ENCODE measurements around the gene B4GALT7. TPM values are rescaled to one million over a fixed set of nuclear protein-coding genes. Genes with fewer than 3 reads are reported as not detected.
A peak's percentile ranks its signal among the peaks of the same experiment; 100 is the strongest.
"Not testable (repeated sequence)": the region's sequence is repeated elsewhere in the genome, so short reads cannot be mapped to it uniquely, and the experiment has no call there.

Gene B4GALT7
- total RNA-seq, 6 donors from 2014 or later = 17.2 to 30.4 (median 23.0) TPM

- ATAC-seq (ENCODE audit: low FRiP score in 2 of 2) = no peak
- no peaks in the 10 kb centered on the region for H3K27me3 ChIP-seq
- no peaks in the 10 kb centered on the region for H3K9me3 ChIP-seq
- 72 to 83% methylated on average over 2 of the region's 2 CpGs for WGBS, 2 donors
- TF ChIP-seq POLR2AphosphoS5 (IDR thresholded peaks at IDR 0.05) (no peak), POLR2A (IDR thresholded peaks at IDR 0.05) (no peak), EP300 (IDR thresholded peaks at IDR 0.05) (no peak), CTCF (IDR thresholded peaks at IDR 0.05) (no peak)
- no peaks in the 10 kb centered on the region for H3K4me1 ChIP-seq
- no peak overlapping the region for H3K4me3 ChIP-seq
- DNase-seq = no peak
- no peak overlapping the region for H3K27ac ChIP-seq
- H3K36me3 ChIP-seq = peaks cover 9 to 69% (median 28%) of the 10 kb centered on the region in 4 donors
These were observed 20.6 kb downstream of the B4GALT7 start for GRCh38 chr5:177620560-177620959.

- H3K36me3 ChIP-seq = peaks cover 0 to 58% (median 17%) of the 10 kb centered on the region in 4 donors
- H3K4me3 ChIP-seq; H3K9me3 ChIP-seq; ATAC-seq (ENCODE audit: low FRiP score in 2 of 2); H3K27me3 ChIP-seq; DNase-seq; H3K27ac ChIP-seq; H3K4me1 ChIP-seq: not testable (repeated sequence)
- WGBS, 2 donors = 95 to 100% methylated on average over 10 of the region's 10 CpGs
These were observed 24.2 kb downstream of the B4GALT7 start for GRCh38 chr5:177624172-177624571.

GRCh38 chr5:177630186-177630585 lies 30.3 kb downstream of the B4GALT7 start:
- not testable (repeated sequence) for DNase-seq; H3K27ac ChIP-seq; H3K4me3 ChIP-seq; ATAC-seq (ENCODE audit: low FRiP score in 2 of 2); H3K9me3 ChIP-seq; H3K27me3 ChIP-seq; H3K4me1 ChIP-seq
- peaks cover 0 to 18% (median 1%) of the 10 kb centered on the region in 4 donors for H3K36me3 ChIP-seq

GRCh38 chr5:177634912-177635311 lies 35.0 kb downstream of the B4GALT7 start:
- H3K36me3 ChIP-seq; DNase-seq; H3K27me3 ChIP-seq; H3K4me3 ChIP-seq; H3K9me3 ChIP-seq; H3K27ac ChIP-seq; H3K4me1 ChIP-seq; ATAC-seq (ENCODE audit: low FRiP score in 2 of 2): not testable (repeated sequence)
- 95% methylated on average over 3 of the region's 3 CpGs for WGBS, 2 donors

GRCh38 chr5:177645462-177645861 lies 45.5 kb downstream of the B4GALT7 start:
- not testable (repeated sequence) for H3K27ac ChIP-seq; H3K27me3 ChIP-seq; H3K4me3 ChIP-seq; DNase-seq; H3K36me3 ChIP-seq; ATAC-seq (ENCODE audit: low FRiP score in 2 of 2); H3K9me3 ChIP-seq; H3K4me1 ChIP-seq
- WGBS, 2 donors = no CpG with 5 or more reads among the region's 1 CpG

- not testable (repeated sequence) for ATAC-seq (ENCODE audit: low FRiP score in 2 of 2); H3K36me3 ChIP-seq; H3K9me3 ChIP-seq; H3K4me3 ChIP-seq; H3K4me1 ChIP-seq; DNase-seq; H3K27me3 ChIP-seq; H3K27ac ChIP-seq
- WGBS, 2 donors = 93 to 98% methylated on average over 2 of the region's 2 CpGs
These were observed 51.3 kb downstream of the B4GALT7 start for GRCh38 chr5:177651235-177651634.

- ATAC-seq (ENCODE audit: low FRiP score in 2 of 2) = peak in 1 of 2 donors; percentile 60
- 15 to 37% methylated on average over 2 of the region's 2 CpGs for WGBS, 2 donors
- H3K4me1 ChIP-seq = not testable (repeated sequence)
These were observed 57.9 kb downstream of the B4GALT7 start for GRCh38 chr5:177657846-177658245.

GRCh38 chr5:177658542-177658941 lies 58.6 kb downstream of the B4GALT7 start:
- H3K9me3 ChIP-seq; H3K27ac ChIP-seq; ATAC-seq (ENCODE audit: low FRiP score in 2 of 2); H3K27me3 ChIP-seq; H3K4me3 ChIP-seq; DNase-seq; H3K36me3 ChIP-seq; H3K4me1 ChIP-seq: not testable (repeated sequence)
- 79% methylated on average over 3 of the region's 3 CpGs for WGBS, 2 donors

More at GRCh38 chr5:177657846-177658245, 57.9 kb downstream of the B4GALT7 start:
- not testable (repeated sequence) for H3K4me3 ChIP-seq, DNase-seq, H3K27me3 ChIP-seq, H3K36me3 ChIP-seq, H3K9me3 ChIP-seq, H3K27ac ChIP-seq

Other genes with a start within 250 kb of the B4GALT7 start
- 100 to 1,000 TPM; 134 to 263 (median 177) TPM for gene LMAN2, start 248.5 kb upstream of the B4GALT7 start, total RNA-seq
- 10 to 100 TPM; 11.9 to 39.1 (median 26.6) TPM for gene RGS14, start 242.2 kb upstream of the B4GALT7 start, total RNA-seq
- not detected for gene SLC34A1, start 215.7 kb upstream of the B4GALT7 start, total RNA-seq
- not detected for gene PFN3, start 199.5 kb upstream of the B4GALT7 start, total RNA-seq
- gene F12, start 190.6 kb upstream of the B4GALT7 start, total RNA-seq = 1 to 10 TPM in 4 of 6 donors, under 1 TPM in 1, not detected in 1; 0.91 to 7.8 (median 2.1) TPM
- gene GRK6, start 173.5 kb upstream of the B4GALT7 start, total RNA-seq = 10 to 100 TPM; 26.8 to 85.9 (median 56.6) TPM
- gene PRR7, start 153.3 kb upstream of the B4GALT7 start, total RNA-seq = 1 to 10 TPM; 1.6 to 9.2 (median 3.4) TPM
- 10 to 100 TPM; 17.0 to 55.6 (median 30.1) TPM for gene DBN1, start 126.5 kb upstream of the B4GALT7 start, total RNA-seq
- 100 to 1,000 TPM in 1 of 6 donors, 10 to 100 TPM in 5; 32.0 to 142 (median 75.8) TPM for gene PDLIM7, start 102.5 kb upstream of the B4GALT7 start, total RNA-seq
- gene DOK3, start 90.3 kb upstream of the B4GALT7 start, total RNA-seq = 100 to 1,000 TPM in 1 of 6 donors, 10 to 100 TPM in 5; 17.4 to 113 (median 75.9) TPM
- 100 to 1,000 TPM in 2 of 6 donors, 10 to 100 TPM in 4; 82.0 to 150 (median 91.9) TPM for gene DDX41, start 83.2 kb upstream of the B4GALT7 start, total RNA-seq
- 100 to 1,000 TPM in 2 of 6 donors, 10 to 100 TPM in 4; 45.1 to 421 (median 91.4) TPM for gene FAM193B, start 45.6 kb upstream of the B4GALT7 start, total RNA-seq
- gene TMED9, start 7.9 kb upstream of the B4GALT7 start, total RNA-seq = 100 to 1,000 TPM in 3 of 6 donors, 10 to 100 TPM in 3; 28.3 to 187 (median 110) TPM
- gene FAM153A, start 182.8 kb downstream of the B4GALT7 start, total RNA-seq = 10 to 100 TPM in 1 of 6 donors, 1 to 10 TPM in 5; 3.5 to 31.4 (median 5.1) TPM